ENCODE results near the gene CAPN13.

GRCh38 chr2:30803281-30803680 is 4.0 kb downstream of the CAPN13 start:
- TF ChIP-seq TCF7L2 (IDR thresholded peaks at IDR 0.05; ENCODE audit: low read depth, low read length), result no peak
- TF ChIP-seq, protein P1, sequence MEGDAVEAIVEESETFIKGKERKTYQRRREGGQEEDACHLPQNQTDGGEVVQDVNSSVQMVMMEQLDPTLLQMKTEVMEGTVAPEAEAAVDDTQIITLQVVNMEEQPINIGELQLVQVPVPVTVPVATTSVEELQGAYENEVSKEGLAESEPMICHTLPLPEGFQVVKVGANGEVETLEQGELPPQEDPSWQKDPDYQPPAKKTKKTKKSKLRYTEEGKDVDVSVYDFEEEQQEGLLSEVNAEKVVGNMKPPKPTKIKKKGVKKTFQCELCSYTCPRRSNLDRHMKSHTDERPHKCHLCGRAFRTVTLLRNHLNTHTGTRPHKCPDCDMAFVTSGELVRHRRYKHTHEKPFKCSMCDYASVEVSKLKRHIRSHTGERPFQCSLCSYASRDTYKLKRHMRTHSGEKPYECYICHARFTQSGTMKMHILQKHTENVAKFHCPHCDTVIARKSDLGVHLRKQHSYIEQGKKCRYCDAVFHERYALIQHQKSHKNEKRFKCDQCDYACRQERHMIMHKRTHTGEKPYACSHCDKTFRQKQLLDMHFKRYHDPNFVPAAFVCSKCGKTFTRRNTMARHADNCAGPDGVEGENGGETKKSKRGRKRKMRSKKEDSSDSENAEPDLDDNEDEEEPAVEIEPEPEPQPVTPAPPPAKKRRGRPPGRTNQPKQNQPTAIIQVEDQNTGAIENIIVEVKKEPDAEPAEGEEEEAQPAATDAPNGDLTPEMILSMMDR (IDR thresholded peaks at IDR 0.05), result no peak
- no peak for TF ChIP-seq POLR2AphosphoS5 (IDR thresholded peaks at IDR 0.05; ENCODE audit: low read depth, low read length)
- TF ChIP-seq REST (IDR thresholded peaks at IDR 0.05; ENCODE audit: insufficient read depth in 1 of 2, low read depth in 2 of 2, low read length in 1 of 2), result no peak
- no peak for TF ChIP-seq SIN3A (IDR thresholded peaks at IDR 0.05; ENCODE audit: borderline replicate concordance, insufficient read depth, low read depth, low read length)
